SK-N-SH (cell line): ENCODE results near the gene ALOX5AP. TPM values are rescaled to one million over a fixed set of nuclear protein-coding genes. Genes with fewer than 3 reads are reported as not detected.

Experiments
- CTCF ChIA-PET: fragments of 300-600, 350-600 bp; formaldehyde crosslinking; extraction: SDS; loops from one replicate; lab custom pipeline; 2021; lab: Yijun Ruan, JAX
- POLR2A ChIA-PET: fragments of 350-600 bp; sonication (Branson Sonifier 250); formaldehyde crosslinking; extraction: SDS; loops from one replicate; lab custom pipeline; 2020; ENCODE audit warnings: antibody characterized with exemption, inconsistent platforms; lab: Yijun Ruan, JAX
- DNase-seq: peaks from one replicate; pipeline ENCODE4 v3.0.0; 2012
- H2AFZ ChIP-seq: fragments of 200-600 bp; sonication (generic); 2 replicates; pipeline ENCODE4 v1.8.1; 2016; ENCODE audit warnings: antibody characterized with exemption, mild to moderate bottlenecking, low read depth
- H3F3A ChIP-seq: fragments of 200-600 bp; sonication (generic); replicated peaks from 2 replicates; pipeline ENCODE3; 2016; ENCODE audit warnings: antibody characterized with exemption, mild to moderate bottlenecking; ENCODE audit not compliant: insufficient read depth
- H3K27ac ChIP-seq, 2 experiments: fragments of 200-500 bp in 1 of 2; fragments of 200-600 bp in 1 of 2; sonication (Bioruptor generic) in 1 of 2; sonication (generic), shearing (Covaris generic) in 1 of 2; 2 replicates each; pipeline versions ENCODE4 v1.5.1 to v1.6.1; 2014 to 2016; ENCODE audit warnings: low read depth in 2 of 2, inconsistent platforms in 1 of 2, low read length in 1 of 2, mild to moderate bottlenecking in 1 of 2, mixed read lengths in 1 of 2
- H3K27me3 ChIP-seq: fragments of 200-600 bp; sonication (generic), shearing (Covaris generic); 2 replicates; pipeline ENCODE4 v1.6.1; 2016; ENCODE audit warnings: mixed run types; ENCODE audit not compliant: insufficient read depth
- H3K36me3 ChIP-seq, 2 experiments: fragments of 200-500 bp in 1 of 2; fragments of 200-600 bp in 1 of 2; sonication (Bioruptor generic) in 1 of 2; sonication (generic) in 1 of 2; replicated peaks in 1 of 2; 2 replicates each; pipeline versions ENCODE3 to v1.5.1; 2014 to 2016; ENCODE audit warnings: low read length in 1 of 2, mild to moderate bottlenecking in 1 of 2; ENCODE audit not compliant: insufficient read depth in 2 of 2, control insufficient read depth in 1 of 2
- H3K4me1 ChIP-seq, 2 experiments: fragments of 200-500 bp in 1 of 2; fragments of 200-600 bp in 1 of 2; sonication (Bioruptor generic) in 1 of 2; sonication (generic), shearing (Covaris generic) in 1 of 2; 2 replicates each; pipeline versions ENCODE4 v1.5.1 to v1.6.1; 2014 to 2016; ENCODE audit warnings: low read depth in 1 of 2, low read length in 1 of 2, mixed run types in 1 of 2; ENCODE audit not compliant: insufficient read depth in 2 of 2, control insufficient read depth in 1 of 2
- H3K4me2 ChIP-seq: fragments of 200-600 bp; sonication (generic), shearing (Covaris generic); 2 replicates; pipeline ENCODE4 v1.6.1; 2017; ENCODE audit warnings: mixed run types
- H3K4me3 ChIP-seq, 2 experiments: fragments of 200-500 bp in 1 of 2; fragments of 200-600 bp in 1 of 2; sonication (Bioruptor generic) in 1 of 2; sonication (generic), shearing (Covaris generic) in 1 of 2; 2 replicates each; pipeline versions ENCODE4 v1.5.1 to v1.8.1; 2014 to 2016; ENCODE audit warnings: low read depth in 2 of 2, inconsistent platforms in 1 of 2, low read length in 1 of 2, mild to moderate bottlenecking in 1 of 2, mixed read lengths in 1 of 2, moderate library complexity in 1 of 2
- H3K79me2 ChIP-seq: fragments of 200-600 bp; sonication (generic); 2 replicates; pipeline ENCODE4 v1.8.1; 2017; ENCODE audit warnings: mild to moderate bottlenecking; ENCODE audit not compliant: insufficient read depth
- H3K9ac ChIP-seq: fragments of 200-600 bp; sonication (generic); 2 replicates; pipeline ENCODE4 v1.6.1; 2017; ENCODE audit warnings: mixed run types
- H3K9me2 ChIP-seq: fragments of 200-600 bp; sonication (generic); 2 replicates; pipeline ENCODE4 v1.6.1; 2017; ENCODE audit warnings: mixed run types
- H3K9me3 ChIP-seq: fragments of 200-600 bp; sonication (generic); 2 replicates; pipeline ENCODE4 v1.6.1; 2017; ENCODE audit warnings: mixed run types, mild to moderate bottlenecking, moderate library complexity
- H4K20me1 ChIP-seq: fragments of 200-600 bp; sonication (generic); 2 replicates; pipeline ENCODE4 v1.6.1; 2017; ENCODE audit warnings: mild to moderate bottlenecking, mixed run types; ENCODE audit not compliant: insufficient read depth
- ELF1 ChIP-seq: IDR thresholded peaks from 2 replicates; pipeline ENCODE4 v1.4.0; 2012
- FOXM1 ChIP-seq: IDR thresholded peaks from 2 replicates; pipeline ENCODE4 v1.4.0; 2012; ENCODE audit warnings: low read depth, mild to moderate bottlenecking
- IRF3 ChIP-seq: fragments of 150-350 bp; IDR thresholded peaks from 2 replicates; pipeline ENCODE4 v1.6.1; 2016; ENCODE audit warnings: mild to moderate bottlenecking, low read depth, low read length
- JUND ChIP-seq: IDR thresholded peaks from 2 replicates; pipeline ENCODE4 v1.4.0; 2012
- MAX ChIP-seq: IDR thresholded peaks from 2 replicates; pipeline ENCODE4 v1.4.0; 2012; ENCODE audit warnings: low read depth
- MEF2A ChIP-seq: IDR thresholded peaks from 2 replicates; pipeline ENCODE4 v1.4.0; 2012; ENCODE audit warnings: low read depth, borderline replicate concordance
- MXI1 ChIP-seq: IDR thresholded peaks from 2 replicates; pipeline ENCODE4 v1.6.1; 2012; ENCODE audit warnings: mild to moderate bottlenecking, low read depth, low read length, improper control_type of control experiment
- NFIC ChIP-seq: IDR thresholded peaks from 2 replicates; pipeline ENCODE4 v1.4.0; 2012; ENCODE audit warnings: borderline replicate concordance
- PBX3 ChIP-seq: IDR thresholded peaks from 2 replicates; pipeline ENCODE4; 2012
- REST ChIP-seq: IDR thresholded peaks from 2 replicates; pipeline ENCODE4 v1.6.1; 2012; ENCODE audit warnings: mild to moderate bottlenecking, low read depth, low read length, moderate library complexity
- RFX5 ChIP-seq: IDR thresholded peaks from 2 replicates; pipeline ENCODE4 v1.6.1; 2012; ENCODE audit warnings: mild to moderate bottlenecking, improper control_type of control experiment, low read length
- SIN3A ChIP-seq: IDR thresholded peaks from 2 replicates; pipeline ENCODE4 v1.6.1; 2012; ENCODE audit warnings: low read depth, mild to moderate bottlenecking, low read length, moderate library complexity, borderline replicate concordance
- SMC3 ChIP-seq: IDR thresholded peaks from 2 replicates; pipeline ENCODE4 v1.6.1; 2012; ENCODE audit warnings: low read depth, low read length, improper control_type of control experiment
- TCF12 ChIP-seq: IDR thresholded peaks from 2 replicates; pipeline ENCODE4 v1.4.0; 2012
- TEAD4 ChIP-seq: IDR thresholded peaks from 2 replicates; pipeline ENCODE4 v1.4.0; 2012; ENCODE audit warnings: mild to moderate bottlenecking, borderline replicate concordance; ENCODE audit not compliant: insufficient read depth
- USF2 ChIP-seq: fragments of 150-350 bp; IDR thresholded peaks from 2 replicates; pipeline ENCODE4 v1.6.1; 2017; ENCODE audit warnings: antibody characterized with exemption, low read length, low read depth, borderline replicate concordance
- YY1 ChIP-seq: IDR thresholded peaks from 2 replicates; pipeline ENCODE4 v1.4.0; 2012; ENCODE audit warnings: low read depth, mild to moderate bottlenecking
- ZBTB33 ChIP-seq: IDR thresholded peaks from 2 replicates; pipeline ENCODE4 v1.4.0; 2012; ENCODE audit warnings: low read depth, borderline replicate concordance
- WGBS: methylation state at CpG from one replicate; pipeline ENCODE4 v1.1.6; 2017; ENCODE audit warnings: low lambda C conversion rate; 5-methylcytosine and 5-hydroxymethylcytosine counted together
- polyA plus RNA-seq, 3 experiments: library from polyadenylated mRNA; depleted of rRNA; stranded (reverse); fragments of >200 nt; gene quantifications; 2 replicates each; pipeline ENCODE4 v1.2.3, GENCODE V29; 2012

The ALOX5AP gene
- polyA plus RNA-seq, 1 of the 3 experiments (the other 2 are of a cell fraction) = 1.3 TPM

GRCh38 chr13:30805603-30806011, 70.3 kb downstream of the ALOX5AP start:
- Histone ChIP-seq H3K36me3 (no peaks in the 10 kb centered on the region), H3K27ac (peak overlapping the region; percentile 5 to 65; a peak in 2 of 4 replicates), H3F3A (peaks cover 20% of the 10 kb centered on the region), H3K4me2 (no peak overlapping the region), H4K20me1 (no peaks in the 10 kb centered on the region), H3K9ac (peak overlapping the region; percentile 14; the same call in 1 of the 2 replicates), H3K4me1 (peaks cover 19 to 29% of the 10 kb centered on the region in 2 experiments), H3K9me2 (no peaks in the 10 kb centered on the region), H3K4me3 (no peak overlapping the region), H2AFZ (peak overlapping the region; percentile 61; the same call in 1 of the 2 replicates), H3K9me3 (no peaks in the 10 kb centered on the region), H3K27me3 (no peaks in the 10 kb centered on the region), H3K79me2 (no peaks in the 10 kb centered on the region)
- POLR2A ChIA-PET = interaction anchor here (1.1 to 1.3 kb wide), 2 partner anchors 60 to 188 kb away, joined by 3 to 6 read pairs; partner anchors contain the start of gene USPL1
- DNase-seq = peak; percentile 32
- WGBS = 52% methylated on average over 3 of the region's 7 CpGs
- TF ChIP-seq TCF12 = 0 out of 2 replicates have a peak, but pooled peaks have one; percentile 16
- no peak for TF ChIP-seq TEAD4
- TF ChIP-seq USF2 = no peak
- TF ChIP-seq PBX3 = no peak
- no peak for TF ChIP-seq YY1
- TF ChIP-seq ELF1 = 0 out of 2 replicates have a peak, but pooled peaks have one; percentile 7
- no peak for TF ChIP-seq RFX5
- 0 out of 2 replicates have a peak, but pooled peaks have one; percentile 27 for TF ChIP-seq NFIC
- TF ChIP-seq IRF3 = no peak
- CTCF ChIA-PET = interaction anchor here (1.1 to 4.4 kb wide), 12 partner anchors 10 to 690 kb away, joined by 3 to 33 read pairs (median 4); no protein-coding TSS in a partner anchor

- H3K79me2 ChIP-seq = no peaks in the 10 kb centered on the region
- no peaks in the 10 kb centered on the region for H3K9me2 ChIP-seq
- no peaks in the 10 kb centered on the region for H3K36me3 ChIP-seq
- WGBS = 33% methylated on average over 3 of the region's 3 CpGs
- H3F3A ChIP-seq = peaks cover 20% of the 10 kb centered on the region
- ChIA-PET POLR2A (interaction anchor here (0.6 kb wide), 1 partner anchor 9 kb away, joined by 3 read pairs; no protein-coding TSS in a partner anchor), CTCF (interaction anchor here (1.6 to 2.6 kb wide), 3 partner anchors 14 to 674 kb away, joined by 4 to 8 read pairs (median 6); no protein-coding TSS in a partner anchor)
- no peak overlapping the region for H3K4me2 ChIP-seq
- no peaks in the 10 kb centered on the region for H4K20me1 ChIP-seq
- no peaks in the 10 kb centered on the region for H3K9me3 ChIP-seq
- H2AFZ ChIP-seq = no peak overlapping the region
- no peak overlapping the region for H3K9ac ChIP-seq
- H3K4me1 ChIP-seq = peaks cover 19 to 28% of the 10 kb centered on the region in 2 experiments
- peak overlapping the region in 1 of 2 experiments; percentile 65; a peak in 2 of 4 replicates for H3K27ac ChIP-seq
- no peak overlapping the region for H3K4me3 ChIP-seq
- no peak for DNase-seq
- H3K27me3 ChIP-seq = no peaks in the 10 kb centered on the region
- peak; percentile 77; the same call in 1 of the 2 replicates for TF ChIP-seq MEF2A
- 0 out of 2 replicates have a peak, but pooled peaks have one; percentile 17 for TF ChIP-seq TCF12
- TF ChIP-seq NFIC = peak; percentile 37; the same call in 1 of the 2 replicates
- no peak; the same call in 1 of the 2 replicates for TF ChIP-seq MAX
- no peak for TF ChIP-seq JUND
- TF ChIP-seq REST = no peak
- TF ChIP-seq MXI1 = no peak
- no peak for TF ChIP-seq RFX5
- TF ChIP-seq ZBTB33 = no peak
- no peak for TF ChIP-seq SMC3
- TF ChIP-seq FOXM1 = no peak
- no peak for TF ChIP-seq SIN3A
These were observed 71.4 kb downstream of the ALOX5AP start for GRCh38 chr13:30806784-30807183.
